H1 (cell line): Measurements from ENCODE around the gene TSPAN1. TPM values are rescaled to one million over a fixed set of nuclear protein-coding genes. Genes with fewer than 3 reads are reported as not detected.
A peak's percentile ranks its signal among the peaks of the same experiment; 100 is the strongest.

Source experiments
- CTCF ChIA-PET: fragments of 300-600 bp; sonication (Branson Sonifier 250); formaldehyde crosslinking; loops from one replicate; lab custom pipeline; 2021; ENCODE audit not compliant: partially characterized antibody; lab: Charles Lee
- POLR2A ChIA-PET: fragments of 300-600 bp; sonication (Branson Sonifier 250); formaldehyde crosslinking; loops from one replicate; lab custom pipeline; 2021; ENCODE audit warnings: inconsistent platforms; ENCODE audit not compliant: partially characterized antibody; lab: Charles Lee
- DNase-seq, 2 experiments: peaks; one replicate each; pipeline versions ENCODE4 v3.0.0 to v3.0.0-alpha.2; 2010 to 2022; ENCODE audit warnings: low spot score in 2 of 2, low read depth in 1 of 2, mixed read lengths in 1 of 2
- FAIRE-seq: peaks from 2 replicates; lab custom pipeline; 2011; peaks lifted over from hg19 to GRCh38; lab: Jason Lieb, UNC
- H2AFZ ChIP-seq: 2 replicates; pipeline ENCODE4 v1.8.1; 2012; ENCODE audit warnings: low read length, inconsistent platforms
- H2AK5ac ChIP-seq: 2 replicates; pipeline ENCODE4 v1.6.1; 2013; ENCODE audit warnings: low read depth, low read length
- H2BK120ac ChIP-seq: replicated peaks from 2 replicates; pipeline ENCODE3; 2013; ENCODE audit warnings: low read depth, low read length, inconsistent platforms
- H2BK12ac ChIP-seq: 2 replicates; pipeline ENCODE4 v1.6.1; 2013; ENCODE audit warnings: low read depth, low read length
- H2BK15ac ChIP-seq: 2 replicates; pipeline ENCODE4 v1.6.1; 2013; ENCODE audit warnings: low read length
- H2BK20ac ChIP-seq: 2 replicates; pipeline ENCODE4 v1.6.1; 2013; ENCODE audit warnings: low read length
- H2BK5ac ChIP-seq: 2 replicates; pipeline ENCODE4 v1.6.1; 2013; ENCODE audit warnings: low read depth, low read length
- H3K14ac ChIP-seq: 2 replicates; pipeline ENCODE4 v1.6.1; 2013; ENCODE audit warnings: inconsistent platforms; ENCODE audit not compliant: insufficient read length
- H3K18ac ChIP-seq: 2 replicates; pipeline ENCODE4 v1.6.1; 2013; ENCODE audit warnings: low read length; ENCODE audit errors: extremely low read depth
- H3K23ac ChIP-seq: 2 replicates; pipeline ENCODE4 v1.6.1; 2013; ENCODE audit warnings: inconsistent platforms; ENCODE audit not compliant: insufficient read length
- H3K23me2 ChIP-seq: 2 replicates; pipeline ENCODE4 v1.6.1; 2013; ENCODE audit warnings: low read depth, low read length
- H3K27ac ChIP-seq: 2 replicates; pipeline ENCODE4 v1.6.1; 2011; ENCODE audit warnings: low read depth, low read length, inconsistent platforms
- H3K27me3 ChIP-seq, 4 experiments: replicated peaks in 1 of 4; 1 replicate in 1 of 4; 2 replicates in 3 of 4; pipeline versions ENCODE4 v1.6.1 to v1.8.1; 2011 to 2013; ENCODE audit warnings: low read length in 3 of 4, mild to moderate bottlenecking in 3 of 4, inconsistent platforms in 2 of 4, mixed read lengths in 2 of 4, moderate library complexity in 1 of 4; ENCODE audit not compliant: control insufficient read depth in 3 of 4, insufficient read depth in 3 of 4; ENCODE audit errors: extremely low read depth in 1 of 4
- H3K36me3 ChIP-seq, 4 experiments: 2 replicates each; pipeline versions ENCODE4 v1.6.1 to v1.8.1; 2011 to 2013; ENCODE audit warnings: mild to moderate bottlenecking in 4 of 4, low read length in 3 of 4, moderate library complexity in 2 of 4, control low read depth in 1 of 4, inconsistent platforms in 1 of 4; ENCODE audit not compliant: insufficient read depth in 4 of 4, control insufficient read depth in 2 of 4
- H3K4ac ChIP-seq: replicated peaks from 2 replicates; pipeline ENCODE3; 2013; ENCODE audit warnings: low read length, low read depth, mixed read lengths, inconsistent platforms; ENCODE audit not compliant: insufficient read length
- H3K4me1 ChIP-seq, 4 experiments: replicated peaks in 1 of 4; 1 replicate in 1 of 4; 2 replicates in 3 of 4; pipeline versions ENCODE4 v1.6.1 to v1.8.1; 2011 to 2013; ENCODE audit warnings: low read length in 3 of 4, inconsistent platforms in 2 of 4, mixed read lengths in 1 of 4; ENCODE audit not compliant: insufficient read depth in 4 of 4, control insufficient read depth in 3 of 4
- H3K4me2 ChIP-seq, 2 experiments: 2 replicates each; pipeline versions ENCODE4 v1.6.1 to v1.8.1; 2011 to 2013; ENCODE audit warnings: low read depth in 2 of 2, low read length in 2 of 2, control low read depth in 1 of 2, inconsistent platforms in 1 of 2, mild to moderate bottlenecking in 1 of 2; ENCODE audit not compliant: insufficient read depth in 1 of 2
- H3K4me3 ChIP-seq, 4 experiments: fragments of 200-600, 300-600 bp in 1 of 4; sonication (generic), shearing (Covaris generic), sonication (Bioruptor Twin) in 1 of 4; 2 replicates each; pipeline versions ENCODE4 v1.5.1 to v1.8.1; 2011 to 2016; ENCODE audit warnings: low read length in 4 of 4, low read depth in 3 of 4, control low read depth in 2 of 4, inconsistent platforms in 2 of 4, mild to moderate bottlenecking in 2 of 4, mixed read lengths in 1 of 4, moderate library complexity in 1 of 4; ENCODE audit not compliant: insufficient read depth in 2 of 4; ENCODE audit errors: extremely low read depth in 1 of 4
- H3K56ac ChIP-seq: replicated peaks from 2 replicates; pipeline ENCODE3; 2013; ENCODE audit warnings: low read depth, mild to moderate bottlenecking, mixed read lengths, low read length, inconsistent platforms; ENCODE audit not compliant: insufficient read length
- H3K79me1 ChIP-seq: 2 replicates; pipeline ENCODE4 v1.6.1; 2013; ENCODE audit warnings: low read depth, low read length, control low read depth
- H3K79me2 ChIP-seq, 2 experiments: 2 replicates each; pipeline versions ENCODE4 v1.6.1 to v1.8.1; 2012 to 2013; ENCODE audit warnings: low read length in 2 of 2, mild to moderate bottlenecking in 2 of 2, inconsistent platforms in 1 of 2; ENCODE audit not compliant: insufficient read depth in 2 of 2, control insufficient read depth in 1 of 2
- H3K9ac ChIP-seq, 4 experiments: replicated peaks in 1 of 4; 1 replicate in 1 of 4; 2 replicates in 3 of 4; pipeline versions ENCODE4 v1.6.1 to v1.8.1; 2011 to 2013; ENCODE audit warnings: low read depth in 3 of 4, low read length in 3 of 4, control low read depth in 2 of 4, mild to moderate bottlenecking in 2 of 4, moderate library complexity in 2 of 4, inconsistent platforms in 1 of 4; ENCODE audit errors: extremely low read depth in 1 of 4
- H3K9me3 ChIP-seq, 2 experiments: 2 replicates each; pipeline versions ENCODE4 v1.6.1 to v1.8.1; 2012 to 2013; ENCODE audit warnings: mild to moderate bottlenecking in 2 of 2, moderate library complexity in 2 of 2, control low read depth in 1 of 2, inconsistent platforms in 1 of 2, low read depth in 1 of 2, low read length in 1 of 2, mixed read lengths in 1 of 2; ENCODE audit not compliant: insufficient read depth in 2 of 2
- H4K20me1 ChIP-seq, 2 experiments: replicated peaks in 1 of 2; 2 replicates each; pipeline versions ENCODE3 to v1.8.1; 2011 to 2013; ENCODE audit warnings: inconsistent platforms in 2 of 2, low read length in 2 of 2, mild to moderate bottlenecking in 1 of 2; ENCODE audit not compliant: insufficient read depth in 2 of 2, control insufficient read depth in 1 of 2
- H4K5ac ChIP-seq: 2 replicates; pipeline ENCODE4 v1.6.1; 2013; ENCODE audit warnings: low read length, low read depth, mixed read lengths, inconsistent platforms; ENCODE audit not compliant: insufficient read length
- H4K8ac ChIP-seq: 2 replicates; pipeline ENCODE4 v1.8.0; 2013; ENCODE audit warnings: mild to moderate bottlenecking, moderate library complexity, low read length, inconsistent platforms; ENCODE audit not compliant: insufficient read depth; ENCODE audit errors: extremely low read depth
- H4K91ac ChIP-seq: replicated peaks from 2 replicates; pipeline ENCODE3; 2013; ENCODE audit warnings: low read length, mixed read lengths, inconsistent platforms; ENCODE audit not compliant: insufficient read length
- KDM1A ChIP-seq: fragments of 200-600, 300-600 bp; sonication (generic); IDR thresholded peaks from 2 replicates; pipeline ENCODE4 v1.7.1; 2016; ENCODE audit warnings: mild to moderate bottlenecking, low read length, borderline replicate concordance
- WGBS, 2 experiments: shearing (Covaris generic) in 1 of 2; methylation state at CpG; one replicate each; pipeline versions ENCODE4 v1.1.6 to v1.1.7; 2013 to 2015; ENCODE audit warnings: low lambda C conversion rate in 2 of 2, mixed read lengths in 2 of 2, inconsistent platforms in 1 of 2, low coverage in 1 of 2, missing lambda C conversion rate in 1 of 2; ENCODE audit not compliant: insufficient replicate concordance in 2 of 2, insufficient coverage in 1 of 2, insufficient read length in 1 of 2; ENCODE audit errors: extremely low coverage in 1 of 2, missing lambda C conversion rate in 1 of 2; 5-methylcytosine and 5-hydroxymethylcytosine counted together
- polyA plus RNA-seq, 7 experiments: library from polyadenylated mRNA; depleted of rRNA in 3 of 7; stranded (reverse) in 5 of 7; unstranded in 2 of 7; fragments of >200 nt in 5 of 7; fragments of 200-250 nt in 2 of 7; gene quantifications; 1 replicate in 5 of 7; 2 replicates in 1 of 7; 4 replicates in 1 of 7; pipeline versions ENCODE4 v1.2.1 to v1.2.3, GENCODE V29; 2011 to 2013; ENCODE audit warnings: missing spikeins in 2 of 7, mixed read lengths in 2 of 7
- total RNA-seq: library from RNA; stranded (reverse); fragmentation: NEBNext Ultra II Directional; extraction: Animal tissue kit (Norgen Biotek cat#: 25700); gene quantifications from 2 replicates; pipeline ENCODE4 v1.2.1, GENCODE V29; 2021

The TSPAN1 gene
- total and polyA plus RNA-seq, 2 of the 8 experiments (the other 6 are each of a cell fraction or from before 2014, with no cell fraction given) = 0.05 TPM; not detected in 1

- DNase-seq (no peak), FAIRE-seq (no peak)
- Histone ChIP-seq H2BK120ac (no peak overlapping the region), H3K9ac (no peak overlapping the region), H2BK12ac (no peak overlapping the region), H2AFZ (peak overlapping the region; percentile 24; the same call in 1 of the 2 replicates), H4K91ac (no peak overlapping the region), H3K79me2 (no peaks in the 10 kb centered on the region), H2BK20ac (no peak overlapping the region), H3K36me3 (no peaks in the 10 kb centered on the region), H3K79me1 (0 out of 2 replicates have a peak, but pooled peaks cover 3% of the 10 kb centered on the region), H2BK5ac (no peak overlapping the region), H3K23me2 (peaks cover 2% of the 10 kb centered on the region; the same call in 1 of the 2 replicates), H4K20me1 (peaks cover 0 to 4% of the 10 kb centered on the region in 2 experiments), H3K4ac (no peak overlapping the region), H3K9me3 (no peaks in the 10 kb centered on the region)
- TF ChIP-seq KDM1A = no peak
- TF ChIP-seq, all 59 proteins: peak for 0
- Histone ChIP-seq H3K4me1 (peaks cover 6 to 25% (median 13%) of the 10 kb centered on the region in 4 experiments), H3K18ac (peak overlapping the region; percentile 15; the same call in 1 of the 2 replicates), H3K14ac (no peak overlapping the region), H2BK15ac (no peak overlapping the region), H3K27ac (no peak overlapping the region), H3K27me3 (no peaks in the 10 kb centered on the region; a peak in 1 of 7 replicates), H2AK5ac (no peak overlapping the region), H3K4me2 (no peak overlapping the region), H4K8ac (no peak overlapping the region), H3K56ac (no peak overlapping the region), H3K23ac (no peak overlapping the region), H3K4me3 (no peak overlapping the region), H4K5ac (no peak overlapping the region)
- CTCF ChIA-PET = interaction anchor here (0.6 to 2.1 kb wide), 2 partner anchors 12 to 138 kb away, joined by 3 to 13 read pairs; no protein-coding TSS in a partner anchor
- POLR2A ChIA-PET = interaction anchor here (0.8 to 1.2 kb wide), 2 partner anchors 36 to 139 kb away, joined by 3 read pairs; no protein-coding TSS in a partner anchor
- 84% methylated on average over 3 of the region's 3 CpGs; no CpG with 5 or more reads in 1 of the 2 experiments for WGBS, 2 experiments
Measured at GRCh38 chr1:46175243-46175642, 356 bp downstream of the TSPAN1 start.
